ENCODE results near the gene HUNK.
A peak's percentile ranks its signal among the peaks of the same experiment; 100 is the strongest.
"Not testable (repeated sequence)": the region's sequence is repeated elsewhere in the genome, so short reads cannot be mapped to it uniquely, and the experiment has no call there.

HUNK gene

GRCh38 chr21:31872452-31873274 is at the start of gene HUNK:
Gene HUNK, plus strand, starts transcription at chr21:31873020. Its CDS starts 655 bp downstream, at chr21:31873675.
- peak; percentile 81 for DNase-seq

GRCh38 chr21:31829736-31830472 is 42.9 kb upstream of the HUNK start:
- DNase-seq, result no peak

GRCh38 chr21:31830701-31831100 is 42.1 kb upstream of the HUNK start:
- DNase-seq, result no peak

- DNase-seq, result no peak
Observed at GRCh38 chr21:31837041-31837440, 35.8 kb upstream of the HUNK start.

GRCh38 chr21:31837618-31838390 is 35.0 kb upstream of the HUNK start:
- DNase-seq, result no peak

GRCh38 chr21:31838586-31839355 is 34.0 kb upstream of the HUNK start:
- DNase-seq, result no peak

GRCh38 chr21:31844206-31844605 is 28.6 kb upstream of the HUNK start:
- no peak for DNase-seq

- no peak for DNase-seq
Observed at GRCh38 chr21:31845151-31845729, 27.6 kb upstream of the HUNK start.

- DNase-seq, result no peak
Observed at GRCh38 chr21:31846690-31847089, 26.1 kb upstream of the HUNK start.

GRCh38 chr21:31847761-31848160 is 25.1 kb upstream of the HUNK start:
- no peak for DNase-seq

- DNase-seq, result no peak
Observed at GRCh38 chr21:31848326-31848985, 24.4 kb upstream of the HUNK start.

- DNase-seq, result no peak
Observed at GRCh38 chr21:31850886-31851285, 21.9 kb upstream of the HUNK start.

GRCh38 chr21:31855180-31855579 is 17.6 kb upstream of the HUNK start:
- DNase-seq, result no peak

GRCh38 chr21:31857096-31857495 is 15.7 kb upstream of the HUNK start:
- DNase-seq, result no peak

GRCh38 chr21:31857631-31858030 is 15.2 kb upstream of the HUNK start:
- not testable (repeated sequence) for DNase-seq

GRCh38 chr21:31860851-31861250 is 12.0 kb upstream of the HUNK start:
- DNase-seq, result no peak

GRCh38 chr21:31862078-31862477 is 10.7 kb upstream of the HUNK start:
- no peak for DNase-seq

- no peak for DNase-seq
Observed at GRCh38 chr21:31865429-31865970, 7.3 kb upstream of the HUNK start.

GRCh38 chr21:31866077-31866511 is 6.7 kb upstream of the HUNK start:
- peak; percentile 89 for DNase-seq

- no peak for DNase-seq
Observed at GRCh38 chr21:31869750-31870149, 3.1 kb upstream of the HUNK start.

- DNase-seq, result no peak
Observed at GRCh38 chr21:31870472-31871193, 2.2 kb upstream of the HUNK start.

All from right forelimb (tissue), 1 donor.